GM21390 (cell line): Measurements from ENCODE around the gene SYNJ2BP.

ENCODE experiments used
- ATAC-seq: cut with Tn5 transposase; IDR thresholded peaks from one replicate; pipeline ENCODE4 v1.9.1; 2021; ENCODE audit not compliant: unreplicated experiment

SYNJ2BP gene

GRCh38 chr14:70392676-70393075, 24.2 kb downstream of the SYNJ2BP start:
- ATAC-seq = no peak

- ATAC-seq = no peak
These were observed 25.1 kb downstream of the SYNJ2BP start for GRCh38 chr14:70391493-70392391.

GRCh38 chr14:70382536-70382935, 34.4 kb downstream of the SYNJ2BP start:
- ATAC-seq = no peak

- ATAC-seq = no peak
These were observed 36.1 kb downstream of the SYNJ2BP start for GRCh38 chr14:70380824-70381223.

- ATAC-seq = no peak
These were observed 38.2 kb downstream of the SYNJ2BP start for GRCh38 chr14:70378696-70379095.
